Right kidney (tissue), 1 donor: ENCODE results near the gene ADIPOR1.

ENCODE experiments used
- DNase-seq: peaks from one replicate; pipeline ENCODE4 v3.0.0-alpha.2; 2016

The ADIPOR1 gene

DNA sequence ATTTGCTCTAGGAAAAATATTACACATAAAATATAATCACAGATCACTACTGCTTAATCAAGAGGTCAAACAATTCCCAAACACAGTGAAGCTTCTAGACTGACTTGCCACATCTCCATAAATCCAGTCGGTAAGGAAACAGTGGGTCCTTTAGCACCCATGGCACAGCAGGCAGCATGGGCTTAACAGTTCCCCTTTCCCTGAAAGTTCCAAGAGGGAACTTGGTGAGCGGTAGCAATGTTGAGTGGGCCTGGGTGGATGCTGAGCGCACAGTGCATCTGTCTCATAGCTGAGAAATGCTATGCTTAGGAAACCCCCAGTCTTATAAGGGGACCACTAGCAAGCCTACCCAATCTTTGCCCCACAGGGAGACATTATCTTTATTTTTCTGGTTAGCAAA lies 16.7 kb upstream of the ADIPOR1 start:
- DNase-seq, result no peak

DNA sequence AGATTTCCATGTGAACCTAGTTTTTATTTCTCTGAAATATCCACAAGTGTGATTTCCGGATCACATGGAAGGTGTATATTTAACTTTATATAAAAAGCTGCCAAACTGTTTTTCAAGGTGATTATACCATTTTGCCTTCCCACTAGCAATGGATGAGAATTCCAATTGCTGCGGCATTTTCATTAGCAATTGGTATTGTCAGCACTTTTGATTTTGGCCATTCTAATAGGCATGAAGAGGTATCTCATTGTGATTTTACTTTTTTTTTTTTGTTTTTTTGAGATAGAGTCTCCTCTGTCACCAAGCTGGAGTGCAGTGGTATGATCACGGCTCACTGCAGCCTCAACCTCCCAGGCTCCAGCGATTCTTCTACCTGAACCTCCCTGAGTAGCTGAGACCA lies 13.9 kb upstream of the ADIPOR1 start:
- DNase-seq, result no peak

DNA sequence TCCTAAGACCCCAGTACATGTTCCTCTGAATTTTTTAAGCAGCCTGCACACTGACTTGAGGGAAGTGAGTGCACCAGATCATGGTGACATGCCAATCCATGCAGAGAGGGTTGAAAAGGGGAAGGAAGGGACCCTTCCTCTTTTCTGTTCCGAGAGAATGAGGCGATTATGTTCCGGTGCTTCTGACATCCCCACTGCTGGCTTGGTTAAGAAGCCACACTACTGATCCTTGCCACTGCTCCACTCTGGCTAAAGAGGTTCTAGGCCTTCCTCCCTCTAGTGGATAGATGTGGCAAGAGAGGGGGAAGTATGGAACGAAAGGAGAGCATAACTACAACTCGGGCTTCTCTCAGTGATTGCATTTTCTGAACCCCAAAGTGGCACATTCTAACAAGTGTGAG lies 10.8 kb upstream of the ADIPOR1 start:
- DNase-seq, result peak; percentile 27

DNA sequence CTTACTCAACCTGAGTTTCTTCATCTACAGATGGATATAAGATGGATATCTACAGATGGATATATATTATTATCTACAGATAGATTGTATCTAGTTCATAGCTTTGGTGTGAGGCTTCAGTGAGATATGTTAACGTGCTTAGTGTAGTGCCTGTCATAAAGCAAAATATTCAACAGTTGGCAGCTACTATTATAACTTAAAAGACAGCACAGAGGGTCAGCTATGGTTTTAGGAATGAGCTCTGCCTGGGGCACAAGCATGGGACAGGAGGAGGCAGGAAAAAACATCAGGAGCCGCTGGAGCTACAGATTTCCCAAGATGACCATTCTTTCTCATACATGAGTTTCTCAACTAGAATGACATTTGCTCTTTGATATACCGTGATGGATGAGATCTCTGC lies 10.2 kb upstream of the ADIPOR1 start:
- no peak for DNase-seq

DNA sequence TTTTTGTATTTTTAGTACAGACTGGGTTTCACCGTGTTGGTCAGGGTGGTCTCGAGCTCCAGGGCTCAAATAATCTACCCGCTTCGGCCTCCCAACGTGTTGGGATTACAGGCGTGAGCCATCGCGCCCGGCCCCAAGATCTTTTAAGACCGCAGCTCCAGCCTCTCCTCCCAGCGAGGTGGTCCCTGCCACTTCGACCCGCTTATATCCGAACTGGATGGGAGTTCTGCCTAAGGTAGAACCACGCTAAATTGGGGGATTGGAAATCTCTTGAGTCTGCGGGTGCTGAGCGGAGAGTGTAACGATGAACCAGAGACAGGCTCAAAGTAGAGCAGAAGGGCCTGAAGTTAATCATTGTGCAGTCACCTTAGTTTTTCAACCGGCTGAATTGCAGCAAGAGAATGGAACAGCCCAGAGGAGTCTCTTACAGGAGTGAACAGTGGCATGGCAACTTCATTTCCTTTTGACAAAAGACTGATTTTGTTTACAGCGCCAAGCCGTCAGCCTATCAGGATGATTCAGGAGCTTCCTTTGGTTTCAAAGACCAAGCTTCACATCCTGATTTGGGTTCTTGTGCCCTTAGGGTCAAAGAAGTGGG lies 9.7 kb upstream of the ADIPOR1 start:
- peak; percentile 82 for DNase-seq

DNA sequence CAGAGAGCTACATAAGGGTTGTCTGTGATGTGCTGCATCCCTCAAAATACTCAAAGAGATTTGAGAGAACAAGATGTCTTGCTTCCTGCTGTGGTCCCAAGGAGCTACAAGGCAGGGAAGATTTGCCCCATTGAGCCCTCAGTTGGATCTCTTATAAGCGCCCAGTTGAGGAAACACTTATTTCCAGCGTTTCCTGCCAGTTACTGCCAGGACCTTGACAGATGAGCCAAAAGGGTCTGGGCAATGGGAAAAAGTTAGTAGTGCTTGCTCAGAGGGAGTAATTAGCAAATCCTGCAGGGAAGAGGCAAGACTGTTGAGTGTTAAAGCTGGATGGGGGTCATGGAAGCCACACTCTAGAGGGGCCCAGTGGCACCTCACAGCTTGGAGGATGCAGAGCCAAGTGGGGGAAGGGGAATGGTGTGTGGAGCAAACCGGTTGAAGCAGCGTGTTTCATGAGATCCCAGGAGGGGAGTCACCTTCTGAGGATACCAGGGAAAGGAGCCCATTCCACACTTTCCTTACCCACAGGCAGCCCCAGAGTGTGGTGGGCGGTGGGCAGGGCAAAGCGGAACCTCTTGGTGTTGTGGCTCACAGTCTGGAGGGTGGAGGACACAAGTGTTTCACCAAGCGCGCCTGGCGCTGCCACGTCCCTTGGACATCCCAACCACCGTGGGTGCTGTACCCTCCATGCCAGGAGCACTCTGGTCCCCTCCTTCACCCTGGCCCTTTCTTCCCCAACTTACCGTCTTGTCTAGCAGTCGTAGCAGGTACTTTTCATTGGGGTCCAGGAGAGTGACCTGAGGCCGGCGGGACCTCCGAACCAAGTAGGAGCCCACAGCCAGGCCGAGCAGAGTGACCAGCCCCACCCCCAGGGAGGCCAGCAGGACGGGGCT lies 8.1 kb upstream of the ADIPOR1 start:
- no peak for DNase-seq

DNA sequence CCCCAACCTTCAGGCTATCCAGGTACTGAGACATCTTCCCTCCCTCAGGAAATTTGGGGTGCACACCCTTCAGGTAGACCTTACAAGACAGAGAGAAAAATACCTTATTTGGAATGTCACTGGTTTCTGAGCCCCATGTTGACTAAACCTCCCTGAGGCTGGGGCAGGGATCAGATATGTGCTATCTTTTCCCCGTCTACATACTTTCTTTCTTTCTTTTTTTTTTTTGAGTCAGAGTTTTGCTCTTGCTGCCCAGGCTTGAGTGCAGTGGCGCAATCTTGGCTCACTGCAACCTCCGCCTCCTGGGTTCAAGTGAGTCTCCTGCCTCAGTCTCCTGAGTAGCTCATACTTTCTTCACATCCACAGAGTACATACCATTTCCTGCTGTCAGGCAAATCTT lies 7.3 kb upstream of the ADIPOR1 start:
- no peak for DNase-seq

DNA sequence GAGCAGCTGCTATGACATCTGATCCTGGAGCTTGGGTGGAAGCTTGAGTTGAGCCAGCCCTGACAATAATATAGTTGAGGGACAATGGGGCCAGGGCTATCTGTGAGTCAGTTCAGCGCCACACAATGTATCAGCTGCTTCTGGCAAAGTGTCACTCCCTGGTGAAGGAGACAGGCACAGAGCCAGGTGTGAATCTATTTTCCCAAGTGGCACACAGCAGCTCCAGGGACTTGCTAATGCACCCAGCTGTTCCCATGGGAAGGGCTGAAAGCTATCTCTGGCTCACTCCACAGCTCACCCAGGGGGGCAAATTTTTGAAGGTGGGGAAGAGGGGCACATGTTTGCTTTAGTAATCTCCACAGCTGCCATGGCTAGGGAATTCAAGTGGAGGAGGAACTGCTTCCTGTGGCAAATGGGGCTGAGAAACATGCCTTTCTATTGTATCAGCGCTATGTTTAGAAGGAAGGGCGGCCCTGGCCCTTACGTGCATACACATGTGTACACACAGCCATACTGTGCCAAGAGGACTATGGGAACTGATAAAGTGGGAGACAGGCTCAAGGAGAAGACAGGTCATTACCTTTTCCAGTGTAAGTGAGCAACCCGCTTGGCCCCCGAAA lies 6.8 kb upstream of the ADIPOR1 start:
- DNase-seq, result no peak

DNA sequence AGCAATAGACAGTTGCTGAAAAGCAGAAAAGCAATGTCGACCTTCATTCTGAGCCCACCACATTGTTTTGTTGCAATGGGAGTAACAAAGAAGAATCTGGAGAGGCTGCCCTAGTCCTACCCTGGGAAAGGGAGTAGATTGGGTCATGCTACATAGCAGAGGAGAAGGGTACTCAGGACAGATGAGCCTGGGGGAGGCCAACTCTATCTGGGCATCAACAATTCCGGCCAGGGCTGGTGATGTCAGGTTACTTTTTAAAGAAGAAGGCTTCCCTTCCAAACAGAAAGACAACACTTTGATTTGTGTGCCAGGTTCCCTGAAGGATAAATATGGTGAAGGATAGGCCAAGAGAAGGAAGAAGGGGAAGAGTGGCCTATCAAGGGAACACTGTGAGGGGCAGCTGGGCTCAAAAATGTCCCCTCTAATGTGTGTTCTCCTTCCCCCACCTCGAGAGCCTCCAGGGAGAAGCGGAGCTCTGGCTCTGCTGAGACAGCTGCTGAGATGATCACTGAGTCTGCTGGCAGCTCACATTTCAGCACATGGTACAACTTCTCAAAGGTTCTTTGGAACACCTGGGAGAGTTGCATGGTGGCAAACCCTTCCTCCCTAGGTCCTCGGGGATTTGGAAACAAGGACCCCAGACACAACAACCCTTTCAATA lies 3.2 kb upstream of the ADIPOR1 start:
- peak; percentile 6 for DNase-seq

DNA sequence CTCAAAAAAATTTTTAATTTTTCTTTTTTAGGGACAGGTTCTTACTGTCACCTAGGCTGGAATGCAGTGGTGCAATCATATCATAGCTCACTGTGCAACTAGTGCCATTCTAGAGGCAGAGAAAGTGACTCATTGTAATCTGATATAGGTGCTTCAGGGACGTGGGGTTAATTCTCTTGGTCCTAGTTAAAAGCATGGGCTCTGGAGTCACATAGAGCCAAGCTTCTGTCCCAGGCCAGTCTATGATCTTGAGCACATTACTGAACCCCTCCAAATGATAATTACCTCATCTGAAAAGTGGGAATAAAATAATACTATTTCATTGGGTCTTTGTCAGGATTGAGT lies 1.1 kb upstream of the ADIPOR1 start:
- no peak for DNase-seq

DNA sequence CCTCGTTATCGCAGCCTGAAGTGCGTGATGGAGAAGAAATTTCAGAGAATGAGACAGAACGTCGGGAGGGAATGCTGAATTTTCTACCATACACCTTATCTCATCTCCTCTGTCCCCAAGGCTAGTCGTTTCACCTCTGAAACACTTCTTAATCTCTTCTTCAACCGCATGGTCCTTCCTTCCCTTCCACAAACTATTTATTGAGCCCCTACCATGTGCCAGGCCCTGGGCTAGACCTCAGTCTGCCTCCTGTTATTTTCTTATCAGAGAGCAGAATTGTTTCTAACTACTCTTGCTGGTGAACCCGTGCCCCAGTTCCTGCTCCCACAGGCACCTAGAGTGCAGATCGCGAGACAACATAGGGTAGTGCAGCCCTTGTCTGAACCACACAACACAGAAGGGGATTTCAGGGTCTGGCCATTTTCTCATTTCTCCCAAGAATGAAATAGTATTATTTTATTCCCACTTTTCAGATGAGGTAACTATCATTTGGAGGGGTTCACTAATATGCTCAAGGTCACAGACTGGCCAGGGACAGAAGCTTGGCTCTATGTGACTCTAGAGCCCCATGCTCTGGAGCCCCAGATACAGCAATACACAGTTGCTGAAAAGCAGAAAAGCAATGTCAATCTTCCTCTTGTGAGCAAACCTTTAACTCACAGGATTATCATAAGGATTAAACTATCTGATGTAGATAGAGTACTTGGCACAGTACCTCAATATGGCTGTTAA lies 598 bp upstream of the ADIPOR1 start:
- peak; percentile 66 for DNase-seq

DNA sequence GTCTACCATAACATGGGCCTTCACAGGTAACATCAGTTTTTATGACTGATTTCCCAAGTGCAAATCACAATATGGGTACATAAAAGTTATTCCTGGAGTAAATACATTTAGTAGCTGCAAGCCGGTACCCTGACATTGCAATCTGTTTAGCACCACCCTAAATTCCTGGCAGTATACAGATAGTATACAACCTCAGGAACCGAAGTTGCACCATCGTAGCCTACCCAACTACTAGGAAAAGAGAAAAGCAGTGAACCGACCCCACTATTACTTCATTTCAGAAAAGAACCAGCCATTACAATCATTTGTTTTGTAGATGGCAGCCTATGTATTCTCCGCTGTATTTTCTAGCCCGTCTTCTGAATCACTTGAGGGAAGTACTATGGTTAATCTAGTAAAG lies 1.1 kb downstream of the ADIPOR1 start:
- DNase-seq, result no peak

DNA sequence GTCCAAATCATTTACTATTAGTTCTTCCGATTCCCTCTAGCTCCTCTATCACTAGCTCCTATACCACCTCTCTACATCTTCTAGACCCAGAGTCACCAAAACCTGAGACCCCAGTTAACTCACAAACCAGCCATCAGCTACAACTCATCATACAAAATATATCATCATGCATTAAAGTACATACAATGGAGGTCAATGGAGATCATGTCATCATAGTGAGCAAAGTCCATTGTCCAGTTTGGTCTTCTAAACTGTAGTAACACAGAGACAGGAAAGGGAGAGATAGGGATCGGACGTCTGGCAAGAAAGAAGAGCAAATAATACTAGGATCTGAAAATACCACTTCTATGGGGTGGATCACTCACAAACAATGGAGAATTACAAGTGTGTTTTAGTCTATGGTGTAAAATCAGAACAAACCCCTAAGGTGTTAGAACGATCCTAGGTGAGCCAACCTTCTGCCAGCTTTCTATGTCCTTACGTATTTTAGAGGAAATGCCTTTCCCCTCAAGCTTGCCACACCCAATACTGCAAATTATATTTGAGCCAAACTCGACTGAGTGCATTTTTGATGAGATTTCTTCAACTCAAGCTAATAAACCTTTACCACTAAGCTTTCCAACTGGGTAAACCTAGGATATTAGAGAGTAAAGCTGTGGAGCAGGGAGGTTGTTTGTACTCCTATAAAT lies 3.9 kb downstream of the ADIPOR1 start:
- no peak for DNase-seq

DNA sequence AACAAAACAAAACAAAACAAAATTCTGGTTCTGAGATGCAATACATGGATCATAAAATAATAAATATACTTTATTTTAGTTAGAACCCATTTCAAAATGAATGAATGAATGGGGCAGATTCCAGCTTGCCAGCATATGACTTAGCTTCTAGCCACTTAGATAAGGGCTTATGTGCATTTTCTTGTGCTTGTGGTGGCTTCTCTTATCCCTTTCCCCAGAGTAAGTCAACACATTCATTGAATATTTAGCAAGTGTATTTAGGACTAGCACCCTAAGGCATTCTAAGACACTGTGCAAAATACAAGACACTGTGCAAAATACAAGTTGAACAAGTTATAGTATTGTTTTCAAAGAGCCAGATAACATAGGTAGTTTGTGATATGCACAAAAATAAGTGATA lies 4.7 kb downstream of the ADIPOR1 start:
- no peak for DNase-seq

DNA sequence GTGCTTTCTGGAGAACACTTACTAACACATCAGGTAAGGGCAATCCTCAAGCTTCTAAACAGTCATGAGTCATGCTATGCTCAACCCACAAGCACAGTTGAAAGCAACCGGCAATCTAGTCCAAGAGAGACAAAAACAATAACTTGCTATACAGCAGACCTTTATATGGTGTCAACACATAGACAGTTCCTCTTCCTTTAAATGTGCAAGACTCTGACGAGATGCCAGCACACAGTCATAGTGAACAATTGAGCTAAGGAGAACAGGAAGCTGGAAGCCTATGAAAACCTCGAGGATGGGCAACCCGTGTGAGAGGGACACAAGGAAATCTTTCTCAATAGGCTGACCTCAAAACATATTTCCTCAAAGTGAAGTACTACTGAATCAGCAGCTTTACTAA lies 5.3 kb downstream of the ADIPOR1 start:
- DNase-seq, result no peak

DNA sequence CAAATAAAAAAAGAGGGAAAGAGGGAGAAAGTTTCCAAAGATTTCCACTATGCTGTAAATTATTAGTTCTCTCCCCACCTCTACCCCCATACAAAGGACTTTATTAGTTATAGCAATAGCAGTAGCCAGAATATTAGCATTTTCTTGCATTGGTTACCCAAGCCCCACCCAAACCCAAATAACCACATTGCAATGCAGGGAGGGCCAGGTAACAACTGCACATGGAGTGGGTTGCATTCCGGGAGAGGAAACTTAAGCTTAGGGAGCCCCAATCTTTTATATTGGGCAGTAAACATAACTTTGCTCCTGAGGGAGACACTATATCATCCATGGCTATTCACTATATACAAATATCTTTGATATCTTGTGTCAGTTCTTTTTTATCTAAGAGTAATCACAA lies 6.0 kb downstream of the ADIPOR1 start:
- no peak for DNase-seq

DNA sequence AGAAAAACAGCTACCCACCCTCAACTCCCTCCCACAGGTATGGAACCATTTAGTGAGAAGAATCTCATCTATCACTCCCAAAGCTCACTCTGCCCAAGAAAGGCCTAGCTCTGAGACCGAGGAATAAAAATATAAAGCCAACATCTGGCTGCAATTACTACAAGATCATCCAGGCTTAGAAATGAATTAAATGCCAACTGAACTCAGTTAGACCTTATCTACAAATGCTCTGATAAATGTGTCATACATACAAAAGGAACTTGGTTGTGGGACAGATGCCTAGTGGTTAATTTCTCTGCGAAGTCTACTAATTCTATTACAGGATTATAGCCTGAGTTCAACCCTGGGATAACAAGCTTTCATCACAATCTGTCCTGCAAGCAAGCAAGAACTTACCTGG lies 6.7 kb downstream of the ADIPOR1 start:
- DNase-seq, result no peak

DNA sequence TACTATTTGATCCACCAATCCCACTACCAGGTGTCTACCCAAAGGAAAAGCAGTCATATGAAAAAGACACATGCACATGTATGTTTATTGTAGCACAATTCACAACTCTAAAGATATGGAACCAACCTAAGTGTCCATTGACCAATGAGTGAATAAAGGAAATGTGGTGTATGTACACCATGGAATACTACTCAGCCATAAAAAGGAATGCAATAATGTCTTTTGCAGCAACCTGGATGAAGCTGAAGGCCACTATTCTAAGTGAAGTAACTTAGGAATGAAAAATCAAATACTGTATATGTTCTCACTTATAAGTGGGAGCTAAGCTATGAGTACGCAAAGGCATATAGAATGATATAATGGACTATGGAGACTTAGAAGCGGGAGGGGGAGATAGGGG lies 12.6 kb downstream of the ADIPOR1 start:
- DNase-seq, result no peak

DNA sequence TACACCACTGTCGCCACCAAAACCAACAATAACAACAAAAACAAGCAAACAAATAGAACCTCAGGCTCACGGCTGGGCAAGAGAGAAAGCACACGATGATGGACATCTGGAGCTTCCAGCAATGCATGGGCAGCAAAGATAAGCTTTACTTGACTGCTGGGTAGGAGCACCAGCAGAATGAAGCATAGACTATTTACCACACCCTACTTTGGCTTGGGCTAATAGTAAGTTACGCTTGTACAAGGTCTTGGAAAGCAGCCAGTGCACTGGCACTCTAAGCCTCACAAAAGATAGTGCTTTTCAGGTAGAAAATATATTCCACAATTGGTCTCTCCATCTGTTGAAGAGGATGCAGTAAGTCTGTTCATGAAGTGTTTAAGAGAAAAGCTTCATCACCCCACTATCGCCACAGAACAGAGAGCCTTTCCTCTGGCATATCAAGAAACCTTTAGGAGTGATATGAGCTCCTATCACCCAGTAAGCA lies 13.6 kb downstream of the ADIPOR1 start:
- no peak for DNase-seq

DNA sequence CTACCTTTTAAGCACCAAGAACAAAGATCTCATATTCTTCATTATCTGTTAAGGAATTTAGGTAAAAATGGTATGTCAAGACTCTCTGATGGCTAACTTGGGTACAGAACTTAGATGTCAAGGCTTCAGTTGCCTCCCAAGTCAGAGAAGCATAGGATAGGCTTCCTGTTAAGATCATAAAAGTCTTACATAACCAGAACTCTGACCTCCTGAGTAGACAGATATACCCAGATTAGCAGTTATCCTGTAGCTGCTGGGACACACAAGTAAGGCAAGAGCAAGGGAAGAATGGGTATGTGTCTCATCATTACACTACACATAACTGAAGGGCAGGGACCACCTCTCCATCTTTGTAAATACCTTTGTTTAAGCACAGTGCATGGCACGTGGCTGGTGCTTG lies 15.7 kb downstream of the ADIPOR1 start:
- no peak for DNase-seq

DNA sequence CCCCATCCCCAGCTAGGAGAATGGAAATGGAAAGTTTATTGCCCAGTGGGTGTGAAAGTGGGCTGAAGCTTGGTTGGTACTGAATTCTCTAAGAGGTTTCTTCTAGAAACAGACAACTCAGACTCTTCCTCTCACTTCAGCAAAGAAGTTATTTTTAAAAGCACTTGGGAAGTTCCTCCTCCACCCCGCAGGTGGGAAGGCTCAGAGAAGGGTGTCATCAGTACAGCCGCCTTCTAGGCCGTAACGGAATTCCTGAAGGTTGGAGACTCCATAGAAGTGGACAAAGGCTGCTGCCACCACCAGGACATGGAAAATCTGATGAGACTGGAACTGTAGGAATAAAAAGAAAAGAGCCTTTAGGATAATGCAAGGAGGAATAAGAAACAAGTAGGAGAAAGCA lies 16.7 kb downstream of the ADIPOR1 start:
- DNase-seq, result no peak

DNA sequence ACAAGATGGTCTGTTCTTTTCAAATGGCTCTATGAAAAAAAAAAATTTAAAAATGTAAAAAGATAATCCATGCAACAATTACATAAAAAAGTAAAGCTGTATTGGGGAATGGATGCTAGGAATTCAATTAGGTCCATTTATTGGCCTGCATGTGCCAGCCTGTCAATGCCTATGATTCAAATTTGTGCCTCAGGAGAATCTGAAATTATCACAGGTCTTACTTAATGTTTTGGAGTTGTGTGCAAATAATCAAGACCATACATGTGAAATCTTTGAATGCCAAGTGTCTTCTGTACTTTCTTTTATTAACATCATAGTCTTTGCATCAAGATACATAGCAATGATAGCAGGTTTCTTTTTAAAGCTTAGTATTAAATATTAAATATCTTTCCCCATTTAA lies 17.6 kb downstream of the ADIPOR1 start:
- no peak for DNase-seq
